HG03575 (cell line): ENCODE measurements around the gene PRODH.
"Not testable (repeated sequence)": the region's sequence is repeated elsewhere in the genome, so short reads cannot be mapped to it uniquely, and the experiment has no call there.

ENCODE experiments used
- ATAC-seq: cut with Tn5 transposase; IDR thresholded peaks from one replicate; pipeline ENCODE4 v1.9.1; 2021; ENCODE audit not compliant: unreplicated experiment, insufficient number of reproducible peaks, low FRiP score; ENCODE audit errors: extremely low read depth

Gene PRODH

DNA sequence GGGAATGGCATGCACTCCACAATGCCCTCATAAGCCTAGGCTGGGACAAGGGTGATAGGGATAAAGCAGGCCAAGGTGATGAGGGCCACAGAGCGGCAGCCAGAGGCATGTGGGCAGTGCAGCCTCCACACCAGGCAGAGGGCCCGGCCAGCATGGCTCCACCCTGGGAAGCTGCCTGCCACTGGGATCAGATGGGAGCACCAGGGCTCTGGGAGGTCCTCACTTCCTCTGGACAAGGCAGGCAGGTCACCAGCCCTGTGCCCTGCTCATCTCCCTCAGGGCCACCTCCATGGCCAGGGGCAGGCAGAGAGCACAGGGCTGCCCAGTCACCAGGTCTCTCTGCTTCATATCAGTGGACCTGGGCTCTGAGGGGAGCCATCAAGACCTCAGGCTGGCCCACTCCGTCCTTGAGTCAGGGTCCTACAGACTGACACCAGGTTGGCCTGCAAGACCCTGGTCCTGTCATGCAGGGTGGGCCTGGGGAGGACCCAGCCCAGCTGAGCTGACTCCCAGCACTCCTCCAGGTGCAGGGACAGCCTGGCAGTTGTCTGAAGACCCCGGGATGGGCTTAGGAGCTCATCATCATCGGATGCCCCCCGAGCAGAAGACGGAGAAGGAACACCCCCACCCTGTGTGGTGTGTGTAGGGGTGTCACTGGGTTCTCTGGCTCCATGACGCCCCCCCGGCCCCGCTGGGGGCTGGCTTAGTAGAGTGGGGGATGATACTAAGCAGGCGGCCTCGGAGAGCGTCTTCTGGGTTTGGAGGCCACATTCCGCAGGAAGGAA is 33.3 kb upstream of the PRODH start:
- ATAC-seq, result not testable (repeated sequence)

DNA sequence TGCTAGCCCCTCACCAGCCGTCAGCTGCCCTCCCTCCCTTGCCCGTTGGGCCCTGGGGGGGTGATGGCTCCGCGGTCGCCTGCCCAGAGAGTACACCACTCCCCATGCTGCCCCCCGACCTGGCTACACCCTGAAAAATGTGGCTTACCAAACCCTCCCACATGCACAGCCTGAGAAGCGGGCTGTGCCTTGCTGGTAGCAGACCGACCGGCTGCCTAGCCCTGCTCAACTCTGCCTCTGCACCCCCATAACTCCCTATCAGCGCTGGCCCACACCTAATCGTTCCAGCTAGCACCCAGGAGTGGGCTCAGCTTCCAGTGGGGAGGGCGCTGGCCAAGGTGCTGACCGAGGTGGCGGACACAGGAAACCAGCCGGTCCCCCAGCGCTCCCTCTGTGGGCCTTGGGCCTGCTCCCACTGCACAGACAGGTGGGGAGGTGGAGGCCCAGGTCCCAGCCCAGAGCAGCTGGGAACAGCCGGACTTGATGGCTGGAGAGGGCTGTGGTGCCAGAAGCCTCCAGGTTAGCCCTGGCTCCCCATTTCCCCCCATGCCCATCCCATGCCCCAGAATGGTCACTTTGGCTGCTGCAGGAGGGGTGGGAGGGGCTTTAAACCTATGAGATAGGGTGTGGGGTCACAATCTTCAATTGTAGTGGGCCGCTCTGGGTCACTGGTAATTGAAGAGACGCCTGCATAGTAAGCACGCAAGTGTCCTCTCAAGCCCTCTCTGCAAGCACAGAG is 32.1 kb upstream of the PRODH start:
- ATAC-seq, result no peak

DNA sequence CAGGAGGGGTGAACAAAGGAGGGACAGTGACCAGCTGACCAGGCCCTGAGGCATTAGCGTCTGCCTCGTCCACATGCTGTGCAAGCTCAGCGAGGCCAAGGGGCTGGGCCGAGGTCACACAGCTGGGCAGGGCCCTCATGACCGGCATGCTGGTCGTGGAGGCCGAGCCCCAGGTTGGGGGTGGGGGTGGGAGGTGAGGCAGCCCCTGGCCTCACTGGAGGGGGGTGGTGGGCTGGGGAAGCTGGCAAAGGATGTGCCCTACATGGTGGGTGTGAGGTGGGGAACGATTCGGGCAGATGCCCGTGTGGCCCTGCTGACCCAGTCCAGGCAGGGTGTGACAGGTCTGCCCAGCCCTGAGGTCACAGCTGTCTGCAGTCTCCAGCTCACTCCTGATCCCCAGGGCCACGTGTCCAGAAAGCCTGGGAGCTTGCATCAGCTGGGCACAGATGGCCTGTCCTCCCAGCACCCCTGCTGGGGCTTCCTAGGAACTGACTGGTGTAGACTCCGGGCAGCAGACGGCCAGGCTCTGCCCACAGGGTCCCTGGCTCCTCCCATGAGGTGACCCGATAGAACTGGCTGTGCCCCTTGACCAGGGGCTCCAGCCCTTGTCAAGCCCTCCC is 31.4 kb upstream of the PRODH start:
- ATAC-seq, result not testable (repeated sequence)

DNA sequence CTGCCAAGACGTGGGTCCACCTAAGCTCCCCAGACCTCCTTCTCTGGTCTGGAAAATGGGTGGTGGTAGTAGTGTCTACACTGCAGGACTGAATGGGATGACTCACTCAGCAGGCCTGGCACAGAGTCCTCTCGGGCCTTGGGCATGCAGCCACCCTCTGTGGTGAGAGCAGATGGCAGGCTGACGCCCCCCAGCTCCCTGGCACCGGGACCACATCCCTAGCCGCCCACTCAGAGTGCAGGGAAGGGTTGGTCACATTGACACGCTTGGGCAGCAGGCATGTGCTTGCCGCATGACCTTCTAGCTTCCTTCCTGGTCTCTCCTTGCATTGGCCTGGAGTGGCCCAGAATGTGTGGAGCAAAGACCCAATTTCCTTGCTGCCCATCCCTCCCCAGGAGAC is 30.7 kb upstream of the PRODH start:
- no peak for ATAC-seq

DNA sequence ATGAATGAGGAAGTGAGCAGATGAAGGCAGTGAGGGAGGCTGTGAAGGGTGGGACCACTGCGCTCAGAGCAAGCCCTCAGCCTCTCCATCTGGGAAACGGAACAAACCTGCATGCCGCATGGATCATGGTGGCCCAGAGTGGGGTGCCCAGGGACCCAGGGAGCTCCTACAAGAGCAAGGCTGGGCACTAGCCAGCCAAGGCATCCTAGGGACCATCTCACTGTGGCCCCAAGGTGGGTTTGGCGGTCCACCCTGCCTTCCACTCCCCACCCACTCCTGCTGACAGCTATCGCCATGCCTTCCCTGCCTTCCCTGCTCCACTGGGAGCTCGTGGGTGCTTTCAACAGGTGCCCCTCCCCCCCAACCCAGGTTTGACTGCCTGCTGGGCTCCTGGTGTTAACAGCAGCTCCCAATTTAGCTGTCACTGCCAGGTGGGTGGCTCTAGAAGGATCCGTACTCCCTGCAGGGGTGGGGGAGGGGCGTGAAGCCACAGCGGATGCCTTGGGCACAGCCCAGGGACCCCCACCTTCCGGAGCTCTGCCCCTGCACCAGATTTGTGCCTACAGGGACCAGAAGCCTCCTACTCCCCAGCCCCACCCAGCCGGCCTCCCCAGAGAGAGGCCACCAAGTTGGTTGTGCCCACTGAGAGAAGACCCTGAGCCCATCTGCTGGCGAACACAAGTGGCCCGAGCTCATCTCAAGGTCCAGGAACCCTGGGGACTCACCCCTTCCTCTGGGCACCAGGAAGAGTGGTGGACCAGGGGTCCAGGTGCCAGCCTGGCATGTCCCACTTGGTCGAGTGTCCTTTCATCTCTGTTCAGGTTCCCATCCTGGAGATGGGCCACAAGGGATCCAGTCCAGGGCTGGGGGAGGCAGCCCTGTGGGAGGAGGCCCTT is 29.7 kb upstream of the PRODH start:
- no peak for ATAC-seq

DNA sequence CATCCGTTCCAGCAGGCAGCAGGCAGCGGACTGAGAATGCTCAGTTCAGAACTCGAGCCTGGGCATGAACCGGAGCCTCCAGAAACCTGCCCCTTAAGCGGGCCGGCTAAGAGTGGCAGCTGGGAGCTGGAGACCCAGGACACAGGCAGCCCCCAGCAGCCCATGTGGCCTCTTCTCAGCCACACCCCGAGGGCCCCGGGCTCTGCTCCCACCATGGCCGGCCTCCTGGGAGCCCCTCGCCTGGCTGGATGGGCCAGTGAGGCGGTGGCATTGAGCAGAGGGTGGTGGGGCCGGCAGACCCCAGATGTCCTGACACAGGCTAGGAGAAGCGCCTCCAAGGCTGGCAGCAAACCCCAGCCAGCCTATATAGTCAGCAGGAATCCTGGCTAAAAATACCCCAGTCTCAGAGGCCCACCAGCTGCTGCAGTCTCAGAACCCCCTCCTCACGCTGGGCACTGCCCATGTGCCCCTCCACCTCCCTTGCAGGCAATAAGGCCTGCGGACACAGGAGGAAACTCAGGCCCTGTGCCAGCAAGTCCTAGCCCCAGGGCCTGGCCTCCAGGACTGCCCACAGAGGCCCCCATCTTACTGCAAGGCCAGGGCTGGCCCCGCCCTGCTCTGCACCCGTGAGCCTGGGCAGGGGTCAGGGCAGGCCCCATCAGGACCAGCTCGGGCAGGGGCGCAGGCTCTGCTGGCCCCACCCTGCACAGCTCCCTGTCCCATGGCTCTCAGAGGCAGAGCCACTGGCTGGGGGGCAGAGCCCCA is 28.6 kb upstream of the PRODH start:
- not testable (repeated sequence) for ATAC-seq

DNA sequence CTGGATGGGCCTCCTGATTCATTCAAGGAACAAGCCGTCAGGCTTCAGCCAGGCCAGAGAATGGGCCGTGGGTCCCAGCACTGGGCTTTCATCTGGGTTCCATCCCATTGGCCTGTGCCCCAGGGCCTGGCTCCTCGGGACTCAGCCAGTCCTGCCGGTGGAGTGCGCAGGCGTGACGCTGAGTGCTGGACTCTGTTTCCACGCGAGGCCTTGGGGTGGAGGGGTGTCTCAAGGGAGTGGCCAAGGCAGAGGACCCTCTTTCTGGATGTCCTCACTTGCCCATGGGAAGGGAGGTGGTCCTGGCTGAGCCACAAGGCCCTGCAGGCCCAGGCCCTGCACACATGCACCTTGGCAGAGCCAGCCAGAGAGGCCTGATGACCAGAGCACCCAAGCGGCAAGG is 28.0 kb upstream of the PRODH start:
- not testable (repeated sequence) for ATAC-seq

DNA sequence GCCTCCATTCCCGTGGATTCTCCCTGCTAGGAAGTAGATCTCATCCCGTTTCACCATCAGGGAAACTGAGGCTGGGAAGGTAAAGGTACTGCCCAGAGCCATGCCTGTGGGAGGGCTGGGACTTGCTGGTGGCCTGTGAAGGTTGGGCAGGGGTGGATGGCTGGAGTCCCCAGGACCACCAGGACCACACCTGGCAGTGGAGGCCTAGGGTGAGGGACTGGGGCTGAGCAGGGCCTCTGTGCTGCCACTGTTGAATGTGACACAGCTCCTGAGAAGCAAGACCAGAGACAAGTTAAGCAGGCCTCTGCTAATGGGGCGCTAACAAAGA is 26.2 kb upstream of the PRODH start:
- ATAC-seq, result no peak

DNA sequence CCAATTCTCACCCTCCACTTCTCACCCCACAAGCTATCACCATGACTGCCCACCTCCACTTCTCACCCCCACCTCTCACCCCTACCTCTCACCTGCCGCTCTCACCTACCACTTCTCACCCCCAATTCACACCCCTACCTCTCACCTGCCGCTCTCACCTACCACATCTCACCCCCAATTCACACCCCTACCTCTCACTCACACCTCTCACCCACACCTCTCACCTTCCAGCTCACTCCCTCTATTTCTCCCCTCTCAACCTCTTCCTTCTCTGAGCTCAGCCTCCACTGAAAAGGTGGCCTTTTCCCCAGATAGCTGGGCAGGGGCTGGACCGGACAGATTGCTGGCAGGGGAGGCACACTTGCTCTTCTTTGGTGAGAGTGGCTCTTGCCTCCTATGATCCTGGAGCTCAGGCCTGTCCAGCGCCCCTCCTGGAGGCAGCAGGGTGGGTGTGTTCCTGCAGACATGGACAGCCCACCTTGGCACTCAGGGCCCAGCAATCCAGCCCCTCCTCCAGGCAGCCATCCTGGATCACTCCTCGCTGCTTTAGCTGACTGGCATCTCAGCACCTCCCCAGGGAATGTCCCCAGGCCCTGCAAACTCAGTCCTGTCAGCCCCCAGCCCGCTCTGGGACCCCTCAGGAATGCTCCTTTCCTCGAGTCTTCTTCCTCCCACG is 25.7 kb upstream of the PRODH start:
- not testable (repeated sequence) for ATAC-seq

DNA sequence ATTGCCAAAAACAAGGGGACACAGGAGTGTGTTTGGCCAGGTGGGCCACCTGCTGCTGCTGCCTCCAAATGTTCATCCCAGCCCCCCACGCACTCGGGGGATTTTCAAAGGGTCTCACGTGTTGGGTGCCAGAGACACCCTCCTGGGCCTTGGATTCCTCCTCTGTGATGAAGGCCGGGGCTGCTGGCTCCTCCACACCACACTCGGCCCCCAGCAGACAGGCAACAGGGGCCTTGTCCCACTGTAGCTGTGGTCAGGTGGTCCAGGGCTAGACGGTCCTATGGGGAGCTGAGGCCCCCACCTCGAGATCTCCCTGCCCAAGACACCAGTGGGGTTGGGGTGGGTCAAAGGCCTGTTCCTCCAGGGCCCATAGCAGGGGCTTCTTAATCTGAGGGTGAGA is 25.1 kb upstream of the PRODH start:
- ATAC-seq, result not testable (repeated sequence)

DNA sequence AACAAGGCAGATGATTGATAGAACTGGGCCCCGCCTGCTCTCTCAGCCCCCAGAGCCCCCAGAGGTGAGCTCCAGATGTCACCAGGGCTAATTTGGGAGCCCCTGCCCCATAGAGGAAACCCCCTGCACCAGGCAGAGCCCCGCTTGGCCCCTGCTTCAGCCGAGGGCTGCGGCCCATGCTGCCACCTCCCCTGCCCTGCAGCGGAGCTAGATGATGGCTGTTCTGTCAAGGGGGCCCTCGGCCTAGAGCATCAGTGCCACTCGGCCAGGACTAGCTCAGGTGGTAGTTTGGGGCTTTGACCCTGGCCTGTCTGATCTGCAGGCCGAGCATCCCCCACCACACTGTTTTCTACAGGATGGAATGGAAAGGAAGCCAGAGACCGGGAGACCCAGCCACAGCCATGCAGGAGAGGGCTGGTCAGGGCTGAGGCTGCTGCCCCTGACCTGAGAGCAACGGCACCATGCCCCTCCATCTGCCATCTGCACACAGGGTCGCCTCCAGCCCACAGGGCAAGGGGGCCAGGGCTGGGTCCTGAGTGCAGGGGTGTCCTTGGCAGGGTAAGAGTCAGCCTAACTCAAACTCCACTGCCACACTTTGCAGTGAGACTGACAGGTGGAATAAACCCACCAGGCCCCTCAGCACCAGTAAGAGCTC is 24.2 kb upstream of the PRODH start:
- not testable (repeated sequence) for ATAC-seq

DNA sequence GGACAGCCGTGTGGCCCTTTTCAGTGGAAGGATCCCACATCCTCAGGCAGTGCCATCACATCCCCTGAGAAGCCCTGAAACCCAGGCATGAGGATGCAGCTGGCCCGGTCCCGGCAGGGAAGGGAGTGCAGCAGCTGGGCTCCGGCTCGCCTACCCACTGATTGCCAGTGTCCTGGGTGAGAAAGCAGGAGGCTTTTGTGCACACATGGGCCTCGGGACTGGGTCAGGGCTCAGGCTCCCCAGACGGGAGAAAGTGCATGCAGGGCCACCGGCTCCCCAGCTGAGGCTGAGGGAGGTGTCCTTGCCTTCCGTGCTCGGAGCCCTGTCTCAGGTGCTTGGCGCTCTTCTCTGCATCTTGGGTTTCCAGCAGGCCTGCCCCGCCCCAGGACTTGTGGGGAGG is 23.6 kb upstream of the PRODH start:
- ATAC-seq, result not testable (repeated sequence)

DNA sequence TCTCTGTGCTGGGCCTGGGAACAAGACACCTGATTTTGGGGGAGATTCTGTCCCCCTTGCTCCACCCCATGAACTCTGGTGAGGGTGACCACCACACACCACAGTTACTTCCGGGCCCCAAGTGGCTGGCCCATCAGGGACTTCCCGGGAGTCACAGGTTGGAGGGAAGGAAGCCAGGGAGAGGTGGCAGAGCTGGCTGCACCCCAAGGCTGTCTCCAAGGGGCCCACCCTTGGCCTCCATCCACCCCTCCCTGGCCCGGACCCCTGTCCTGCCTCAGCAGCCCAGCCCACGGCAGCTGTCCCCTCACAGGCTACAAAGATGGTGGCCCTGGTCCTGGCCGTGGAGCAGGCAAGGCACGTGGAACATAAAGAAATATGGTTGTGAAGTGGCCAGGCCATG is 23.2 kb upstream of the PRODH start:
- ATAC-seq, result not testable (repeated sequence)

DNA sequence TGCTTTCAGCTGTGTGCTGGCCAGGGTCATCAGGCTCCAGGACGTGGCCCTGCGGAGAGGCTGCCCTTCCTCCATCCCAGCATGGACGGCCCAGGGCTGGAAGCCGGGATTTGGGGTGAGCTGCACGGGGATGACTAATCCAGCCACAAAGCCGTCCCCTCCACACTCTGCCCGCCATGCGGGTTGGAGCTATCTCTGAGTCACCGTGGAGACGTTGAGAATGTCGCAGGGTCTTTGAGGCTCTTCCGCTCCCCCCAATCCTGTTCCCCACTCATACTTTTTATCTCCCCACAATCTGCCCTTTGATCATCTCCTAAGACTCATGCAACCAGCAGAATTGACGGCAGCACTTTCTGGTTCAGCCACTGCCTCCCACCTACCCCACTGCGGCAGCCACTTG is 22.6 kb upstream of the PRODH start:
- not testable (repeated sequence) for ATAC-seq

DNA sequence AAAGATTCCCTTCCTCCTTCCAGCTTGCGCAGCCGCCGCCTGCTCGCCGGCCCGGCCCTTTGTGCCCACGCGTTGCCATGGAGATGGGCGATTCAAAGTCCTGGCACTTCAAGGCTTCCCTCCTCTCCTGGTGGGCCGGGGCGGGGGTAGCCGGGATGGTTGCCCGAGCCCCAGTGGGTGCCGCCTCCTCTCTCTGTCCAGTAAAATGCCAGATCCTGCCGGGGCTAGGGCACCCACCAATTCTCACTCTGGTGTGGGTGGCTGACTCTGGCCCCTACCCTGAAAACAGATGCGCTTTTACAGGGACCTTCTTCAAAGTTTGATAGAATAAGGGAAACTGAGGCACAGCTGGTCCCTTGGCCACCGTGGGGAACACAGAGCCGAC is 22.2 kb upstream of the PRODH start:
- ATAC-seq, result not testable (repeated sequence)

DNA sequence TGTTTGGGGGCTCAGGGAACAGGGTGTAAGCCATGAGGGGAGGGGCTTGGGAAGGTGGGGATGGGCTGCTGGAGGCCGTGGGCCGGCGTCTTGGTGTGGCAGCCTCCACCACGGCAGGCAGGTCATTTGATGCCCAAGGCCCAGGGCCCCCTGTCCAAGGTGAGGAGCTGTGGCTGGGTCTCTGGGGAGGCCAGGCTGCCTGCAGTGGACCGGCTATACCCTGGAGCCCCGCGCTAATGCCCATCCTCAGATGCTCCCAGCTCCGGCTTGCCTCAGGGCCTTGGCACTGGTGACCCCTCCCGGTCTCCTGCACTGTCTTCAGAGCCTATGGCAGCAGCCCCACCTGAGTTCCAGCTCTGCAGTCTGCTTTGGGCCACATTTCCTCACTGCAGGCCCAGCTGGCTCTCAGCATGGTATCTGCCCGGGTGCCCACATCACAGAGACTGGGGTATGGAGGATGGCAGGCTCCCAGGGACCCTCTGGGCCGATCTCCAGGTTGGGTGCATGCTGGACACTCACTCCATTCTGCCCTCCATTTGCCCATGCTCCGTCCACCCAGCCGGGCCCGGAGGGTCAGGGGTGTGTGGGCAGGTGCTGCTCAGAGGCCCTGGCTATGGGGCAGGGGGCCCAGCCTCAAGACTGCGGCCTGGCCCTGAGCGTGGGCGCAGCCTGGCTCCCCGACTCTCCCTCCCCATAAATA is 21.7 kb upstream of the PRODH start:
- not testable (repeated sequence) for ATAC-seq

DNA sequence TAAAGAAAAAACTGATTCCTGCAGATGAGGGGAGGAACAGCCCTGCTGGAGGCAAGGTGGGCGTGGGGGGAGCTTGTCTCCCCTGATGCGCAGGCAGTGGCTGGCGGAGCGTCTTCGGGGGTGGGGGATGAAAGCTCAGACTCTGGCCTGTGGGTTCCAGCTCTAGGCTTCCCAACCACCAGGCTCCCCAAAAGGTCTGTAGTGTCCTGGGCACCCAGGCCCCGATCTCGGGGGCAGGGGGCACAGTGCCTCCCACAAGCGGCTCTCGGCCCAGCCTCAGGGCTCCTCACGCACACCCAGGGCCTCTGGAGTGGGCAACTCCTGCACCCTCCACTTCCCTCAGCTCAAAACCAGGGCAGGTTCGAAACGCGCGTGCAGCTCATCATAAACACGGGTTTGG is 20.9 kb upstream of the PRODH start:
- not testable (repeated sequence) for ATAC-seq
